ENCODE measurements around the gene COBLL1. TPM values are rescaled to one million over a fixed set of nuclear protein-coding genes. Genes with fewer than 3 reads are reported as not detected.

COBLL1 gene
- total and polyA plus RNA-seq, 3 donors from 2014 or later = 5.4 to 17.3 (median 14.5) TPM

DNA sequence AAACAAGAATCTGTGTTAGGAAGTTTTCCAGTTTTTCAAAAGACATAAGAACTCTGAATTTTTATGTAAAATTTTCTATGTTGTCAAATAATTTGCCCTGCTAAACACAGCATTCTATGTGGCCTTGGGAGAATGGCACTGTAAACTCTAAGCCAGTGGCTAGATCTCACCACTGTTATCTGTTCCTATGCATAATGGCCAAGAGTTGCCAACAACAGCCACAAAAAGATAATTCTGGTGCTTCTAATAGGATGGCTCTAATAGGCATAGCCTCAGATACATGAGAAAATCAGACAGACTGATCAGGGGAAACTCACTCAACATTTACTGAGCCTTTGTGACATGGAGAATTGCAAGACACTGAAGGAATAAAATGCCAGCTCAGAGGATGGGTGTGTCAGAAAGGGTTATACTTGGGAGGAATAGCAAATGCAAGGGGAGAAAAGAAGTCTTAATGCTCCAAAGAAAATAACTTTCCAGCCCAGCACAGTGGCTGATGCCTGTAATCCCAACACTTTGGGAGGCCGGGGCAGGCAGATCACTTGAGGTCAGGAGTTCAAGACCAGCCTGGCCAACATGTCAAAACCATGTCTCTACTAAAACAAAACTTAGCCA lies 63.7 kb downstream of the COBLL1 start:
- no peaks in the 10 kb centered on the region for H3K9me3 ChIP-seq
- no peak overlapping the region for H3K27ac ChIP-seq
- H3K27me3 ChIP-seq = no peaks in the 10 kb centered on the region
- H3K4me3 ChIP-seq = no peak overlapping the region
- no peak for TF ChIP-seq POLR2A (IDR thresholded peaks at IDR 0.05)
- TF ChIP-seq, protein P1, sequence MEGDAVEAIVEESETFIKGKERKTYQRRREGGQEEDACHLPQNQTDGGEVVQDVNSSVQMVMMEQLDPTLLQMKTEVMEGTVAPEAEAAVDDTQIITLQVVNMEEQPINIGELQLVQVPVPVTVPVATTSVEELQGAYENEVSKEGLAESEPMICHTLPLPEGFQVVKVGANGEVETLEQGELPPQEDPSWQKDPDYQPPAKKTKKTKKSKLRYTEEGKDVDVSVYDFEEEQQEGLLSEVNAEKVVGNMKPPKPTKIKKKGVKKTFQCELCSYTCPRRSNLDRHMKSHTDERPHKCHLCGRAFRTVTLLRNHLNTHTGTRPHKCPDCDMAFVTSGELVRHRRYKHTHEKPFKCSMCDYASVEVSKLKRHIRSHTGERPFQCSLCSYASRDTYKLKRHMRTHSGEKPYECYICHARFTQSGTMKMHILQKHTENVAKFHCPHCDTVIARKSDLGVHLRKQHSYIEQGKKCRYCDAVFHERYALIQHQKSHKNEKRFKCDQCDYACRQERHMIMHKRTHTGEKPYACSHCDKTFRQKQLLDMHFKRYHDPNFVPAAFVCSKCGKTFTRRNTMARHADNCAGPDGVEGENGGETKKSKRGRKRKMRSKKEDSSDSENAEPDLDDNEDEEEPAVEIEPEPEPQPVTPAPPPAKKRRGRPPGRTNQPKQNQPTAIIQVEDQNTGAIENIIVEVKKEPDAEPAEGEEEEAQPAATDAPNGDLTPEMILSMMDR (IDR thresholded peaks at IDR 0.05) = no peak
- 81 to 88% methylated on average over 1 of the region's 1 CpG for WGBS, 2 donors
- intact Hi-C loops (cut with DNase I; ENCODE audit: low total_unique reads) = no loop called here
- no peaks in the 10 kb centered on the region for H3K4me1 ChIP-seq
- DNase-seq = no peak
- H3K36me3 ChIP-seq (ENCODE audit: low read depth, missing control alignments) = no peaks in the 10 kb centered on the region

- intact Hi-C loops (cut with DNase I; ENCODE audit: low total_unique reads) = no loop called here
- no peaks in the 10 kb centered on the region for H3K36me3 ChIP-seq (ENCODE audit: low read depth, missing control alignments)
- TF ChIP-seq, protein P1 (IDR thresholded peaks at IDR 0.05) = no peak
- no peak for TF ChIP-seq POLR2A (IDR thresholded peaks at IDR 0.05)
- H3K9me3 ChIP-seq = no peaks in the 10 kb centered on the region
- no peak overlapping the region for H3K4me3 ChIP-seq
- 83 to 92% methylated on average over 3 of the region's 3 CpGs for WGBS, 2 donors
- DNase-seq = no peak
- H3K27me3 ChIP-seq = no peaks in the 10 kb centered on the region
- no peak overlapping the region for H3K27ac ChIP-seq
- H3K4me1 ChIP-seq = no peaks in the 10 kb centered on the region
These were observed 68.0 kb downstream of the COBLL1 start for GRCh38 chr2:164773635-164774034.

GRCh38 chr2:164773091-164773490 lies 68.5 kb downstream of the COBLL1 start:
- intact Hi-C loops (cut with DNase I; ENCODE audit: low total_unique reads) = no loop called here
- WGBS, 2 donors = 87 to 89% methylated on average over 3 of the region's 3 CpGs
- H3K4me1 ChIP-seq = no peaks in the 10 kb centered on the region
- H3K27me3 ChIP-seq = no peaks in the 10 kb centered on the region
- no peaks in the 10 kb centered on the region for H3K36me3 ChIP-seq (ENCODE audit: low read depth, missing control alignments)
- H3K9me3 ChIP-seq = no peaks in the 10 kb centered on the region
- no peak overlapping the region for H3K4me3 ChIP-seq
- TF ChIP-seq, protein P1 (IDR thresholded peaks at IDR 0.05) = no peak
- no peak for TF ChIP-seq POLR2A (IDR thresholded peaks at IDR 0.05)
- no peak overlapping the region for H3K27ac ChIP-seq
- DNase-seq = no peak

DNA sequence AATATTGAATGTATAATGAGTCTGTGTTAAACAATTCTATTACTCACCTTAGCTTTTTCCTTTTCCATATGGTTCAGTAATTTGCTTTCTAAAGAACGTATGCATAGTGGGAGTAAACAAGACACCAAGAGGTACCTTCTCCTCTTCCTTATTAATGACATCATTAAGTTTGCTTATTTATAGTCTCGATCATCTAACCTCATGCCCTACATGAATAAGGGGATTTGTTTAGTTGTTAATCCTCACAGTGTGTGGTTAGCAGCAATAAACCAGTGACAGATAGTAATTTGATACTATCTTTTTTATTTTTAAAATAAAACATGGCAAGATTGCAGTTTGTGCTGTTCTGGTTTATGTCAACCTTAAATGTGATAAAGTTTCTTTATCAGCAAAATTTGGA lies 69.7 kb downstream of the COBLL1 start:
- no peak for DNase-seq
- Histone ChIP-seq H3K4me3 (no peak overlapping the region), H3K9me3 (no peaks in the 10 kb centered on the region), H3K36me3 (ENCODE audit: low read depth, missing control alignments) (no peaks in the 10 kb centered on the region), H3K27me3 (no peaks in the 10 kb centered on the region), H3K4me1 (no peaks in the 10 kb centered on the region), H3K27ac (no peak overlapping the region)
- intact Hi-C loops (cut with DNase I; ENCODE audit: low total_unique reads) = no loop called here
- 84 to 87% methylated on average over 2 of the region's 2 CpGs for WGBS, 2 donors
- TF ChIP-seq POLR2A (IDR thresholded peaks at IDR 0.05) = no peak
- TF ChIP-seq, protein P1 (IDR thresholded peaks at IDR 0.05) = no peak

DNA sequence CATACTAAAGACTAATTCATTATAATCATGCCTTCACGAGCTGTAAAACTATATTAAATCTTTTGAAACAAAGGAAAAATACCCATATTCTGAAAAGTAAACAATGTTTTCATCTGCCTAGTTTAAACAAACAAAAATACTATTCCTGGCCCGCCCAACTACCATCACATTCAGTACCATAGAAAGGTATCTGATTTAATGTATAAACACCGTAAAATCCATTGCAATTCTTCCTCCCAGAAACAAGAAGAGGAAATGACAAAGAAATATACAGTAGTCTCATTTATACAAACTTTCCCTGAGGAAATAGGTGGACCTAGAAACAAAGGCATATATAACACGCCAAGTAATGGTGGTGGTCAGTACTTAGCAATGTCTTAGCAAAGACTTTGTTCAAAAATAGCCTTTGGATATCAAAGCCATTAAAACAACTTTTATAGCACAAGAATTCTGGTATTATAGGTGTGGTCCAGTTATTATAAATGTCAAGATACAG lies 71.2 kb downstream of the COBLL1 start:
- no peak for DNase-seq
- TF ChIP-seq POLR2A (IDR thresholded peaks at IDR 0.05) = no peak
- TF ChIP-seq, protein P1 (IDR thresholded peaks at IDR 0.05) = no peak
- H3K4me1 ChIP-seq = no peaks in the 10 kb centered on the region
- H3K27ac ChIP-seq = no peak overlapping the region
- intact Hi-C loops (cut with DNase I; ENCODE audit: low total_unique reads) = no loop called here
- H3K36me3 ChIP-seq (ENCODE audit: low read depth, missing control alignments) = no peaks in the 10 kb centered on the region
- no peaks in the 10 kb centered on the region for H3K27me3 ChIP-seq
- no peak overlapping the region for H3K4me3 ChIP-seq
- WGBS, 2 donors = 92 to 95% methylated on average over 4 of the region's 4 CpGs
- no peaks in the 10 kb centered on the region for H3K9me3 ChIP-seq
